Panc1 (cell line): ENCODE data around the gene PPBP. TPM values are rescaled to one million over a fixed set of nuclear protein-coding genes. Genes with fewer than 3 reads are reported as not detected.

Experiments used
- ATAC-seq: fragments of 200-7000 bp; cut with Tn5 transposase; 2 replicates; pipeline ENCODE4 v1.9.1; 2020; ENCODE audit warnings: mild to moderate bottlenecking, moderate library complexity
- BruUV-seq: library from RNA; stranded (reverse); fragments of 400-500 nt; replicated peaks from 2 replicates; lab custom pipeline; 2021; lab: Mats Ljungman, UMichigan
- CTCF ChIA-PET: fragments of 300-600 bp; sonication (Branson Sonifier 250); formaldehyde crosslinking; loops from one replicate; lab custom pipeline; 2022; ENCODE audit warnings: antibody characterized with exemption; lab: Charles Lee
- POLR2A ChIA-PET: fragments of 300-600 bp; sonication (Branson Sonifier 250); formaldehyde crosslinking; loops from one replicate; lab custom pipeline; 2022; ENCODE audit warnings: antibody characterized with exemption; lab: Charles Lee
- DNase-seq: peaks from one replicate; pipeline ENCODE4 v3.0.0-alpha.2; 2010; ENCODE audit warnings: low read depth, low spot score
- H3K27ac ChIP-seq: 2 replicates; pipeline ENCODE4 v1.5.1; 2011; ENCODE audit warnings: mild to moderate bottlenecking, low read length, inconsistent platforms
- H3K27me3 ChIP-seq: fragments of 200-500 bp; sonication (Bioruptor generic); 2 replicates; pipeline ENCODE4 v1.6.0; 2014; ENCODE audit warnings: low read length, inconsistent platforms; ENCODE audit not compliant: control insufficient read depth, insufficient read depth
- H3K36me3 ChIP-seq: fragments of 200-500 bp; sonication (Bioruptor generic); 2 replicates; pipeline ENCODE4 v1.5.1; 2014; ENCODE audit warnings: inconsistent platforms, mild to moderate bottlenecking, low read length, moderate library complexity; ENCODE audit not compliant: control insufficient read depth, insufficient read depth
- H3K4me1 ChIP-seq: 2 replicates; pipeline ENCODE4 v1.5.1; 2011; ENCODE audit warnings: inconsistent platforms, mild to moderate bottlenecking, low read length, moderate library complexity; ENCODE audit not compliant: control insufficient read depth, insufficient read depth
- H3K4me3 ChIP-seq, 2 experiments: 2 replicates each; pipeline ENCODE4 v1.5.1; 2011 to 2012; ENCODE audit warnings: low read depth in 2 of 2, low read length in 2 of 2, mild to moderate bottlenecking in 2 of 2, inconsistent platforms in 1 of 2, moderate library complexity in 1 of 2
- H3K9me3 ChIP-seq: fragments of 200-500 bp; sonication (Bioruptor generic); 2 replicates; pipeline ENCODE4 v1.5.1; 2014; ENCODE audit warnings: low read depth, mild to moderate bottlenecking, inconsistent platforms, low read length, moderate library complexity; ENCODE audit not compliant: control insufficient read depth, insufficient read depth
- CTCF ChIP-seq: fragments of 450-650 bp; IDR thresholded peaks from 2 replicates; pipeline ENCODE4 v1.5.1; 2017; ENCODE audit warnings: mild to moderate bottlenecking
- POLR2AphosphoS5 ChIP-seq: IDR thresholded peaks from 2 replicates; pipeline ENCODE4 v1.6.1; 2012; ENCODE audit warnings: mild to moderate bottlenecking, low read depth, low read length, moderate library complexity
- REST ChIP-seq, 2 experiments: IDR thresholded peaks; 2 replicates each; pipeline ENCODE4 v1.6.1; 2011 to 2012; ENCODE audit warnings: low read depth in 2 of 2, control low read depth in 1 of 2, low read length in 1 of 2, mild to moderate bottlenecking in 1 of 2, moderate library complexity in 1 of 2; ENCODE audit not compliant: insufficient read depth in 1 of 2
- SIN3A ChIP-seq: IDR thresholded peaks from 2 replicates; pipeline ENCODE4 v1.6.1; 2012; ENCODE audit warnings: low read depth, mild to moderate bottlenecking, low read length, moderate library complexity, borderline replicate concordance; ENCODE audit not compliant: insufficient read depth
- TCF7L2 ChIP-seq: IDR thresholded peaks from 2 replicates; pipeline ENCODE4 v1.6.1; 2011; ENCODE audit warnings: mild to moderate bottlenecking, low read depth, low read length, inconsistent platforms
- in situ Hi-C: cut with HindIII; loops from 2 replicates; pipeline ENCODE4 v1.10.0; 2016; ENCODE audit warnings: low sequenced_read_pairs, low pct_unique_long_range_greater_than_20kb
- intact Hi-C: fragments of 100-400 bp; cut with micrococcal nuclease; formaldehyde crosslinking; loops from one replicate; pipeline ENCODE4 v1.10.0; 2022; ENCODE audit not compliant: unreplicated experiment
- total RNA-seq: library from RNA; stranded (reverse); gene quantifications from one replicate; pipeline ENCODE4 v1.2.1, GENCODE V29; 2021; ENCODE audit not compliant: unreplicated experiment

PPBP gene
- total RNA-seq, 1 experiment from 2014 or later: not detected

GRCh38 chr4:74015126-74015780 is 27.3 kb upstream of the PPBP start:
- H3K27me3 ChIP-seq: no peaks in the 10 kb centered on the region
- H3K4me1 ChIP-seq: no peaks in the 10 kb centered on the region
- H3K9me3 ChIP-seq: no peaks in the 10 kb centered on the region
- H3K4me3 ChIP-seq: no peak overlapping the region
- TF ChIP-seq TCF7L2 (no peak), POLR2AphosphoS5 (no peak), REST (IDR thresholded peaks at IDR 0.05; ENCODE audit: insufficient read depth in 1 of 2, low read depth in 2 of 2, low read length in 1 of 2) (no peak), CTCF (no peak), SIN3A (no peak)
- in situ Hi-C loops: no loop called here
- no TSS peak for BruUV-seq
- CTCF ChIA-PET: no interaction called here
- no peak for ATAC-seq
- H3K36me3 ChIP-seq: no peaks in the 10 kb centered on the region
- intact Hi-C loops: no loop called here
- no peak overlapping the region for H3K27ac ChIP-seq
- DNase-seq: no peak
- POLR2A ChIA-PET: no interaction called here

GRCh38 chr4:74014332-74014731 is 26.3 kb upstream of the PPBP start:
- no peaks in the 10 kb centered on the region for H3K4me1 ChIP-seq
- ATAC-seq (no peak), DNase-seq (no peak)
- no peaks in the 10 kb centered on the region for H3K36me3 ChIP-seq
- no peaks in the 10 kb centered on the region for H3K9me3 ChIP-seq
- ChIA-PET POLR2A (no interaction called here), CTCF (no interaction called here)
- in situ Hi-C loops (no loop called here), intact Hi-C loops (no loop called here)
- BruUV-seq: no TSS peak
- no peak overlapping the region for H3K4me3 ChIP-seq
- no peak overlapping the region for H3K27ac ChIP-seq
- H3K27me3 ChIP-seq: no peaks in the 10 kb centered on the region
- TF ChIP-seq REST (IDR thresholded peaks at IDR 0.05; ENCODE audit: insufficient read depth in 1 of 2, low read depth in 2 of 2, low read length in 1 of 2): peak in 1 of 2 experiments; percentile 69; a peak in 2 of 4 replicates
- no peak for TF ChIP-seq SIN3A
